Myocyte (in vitro differentiated cells): ENCODE measurements around the gene QPRT. TPM values are rescaled to one million over a fixed set of nuclear protein-coding genes. Genes with fewer than 3 reads are reported as not detected.
A peak's percentile ranks its signal among the peaks of the same experiment; 100 is the strongest.
"Not testable (repeated sequence)": the region's sequence is repeated elsewhere in the genome, so short reads cannot be mapped to it uniquely, and the experiment has no call there.

Experiments
- DNase-seq: peaks from one replicate; pipeline ENCODE4 v3.0.0-alpha.2; 2012; ENCODE audit warnings: low read depth
- total RNA-seq: library from RNA; depleted of rRNA; stranded (reverse); fragments of >200 nt; gene quantifications from 2 replicates; pipeline ENCODE4 v1.2.3, GENCODE V29; 2014

QPRT gene
- total RNA-seq, 1 donor from 2014 or later, result 20.7 TPM

DNA sequence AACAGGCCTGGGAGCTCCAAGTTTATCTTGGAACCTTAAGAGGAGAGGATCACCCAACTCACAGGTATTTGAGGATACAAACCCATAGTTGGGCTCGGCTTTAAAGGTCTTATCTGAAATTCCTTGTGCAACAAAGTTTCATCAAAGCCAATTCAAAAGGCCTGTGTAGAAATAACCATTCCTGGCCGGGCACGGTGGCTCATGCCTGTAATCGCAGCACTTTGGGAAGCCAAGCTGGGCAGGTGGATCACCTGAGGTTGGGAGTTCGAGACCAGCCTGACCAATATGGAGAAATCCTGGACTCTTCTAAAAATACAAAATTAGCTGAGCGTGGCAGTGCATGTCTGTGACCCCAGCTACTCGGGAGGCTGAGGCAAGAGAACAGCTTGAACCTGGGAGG is 38.1 kb downstream of the QPRT start:
- DNase-seq, result no peak

DNA sequence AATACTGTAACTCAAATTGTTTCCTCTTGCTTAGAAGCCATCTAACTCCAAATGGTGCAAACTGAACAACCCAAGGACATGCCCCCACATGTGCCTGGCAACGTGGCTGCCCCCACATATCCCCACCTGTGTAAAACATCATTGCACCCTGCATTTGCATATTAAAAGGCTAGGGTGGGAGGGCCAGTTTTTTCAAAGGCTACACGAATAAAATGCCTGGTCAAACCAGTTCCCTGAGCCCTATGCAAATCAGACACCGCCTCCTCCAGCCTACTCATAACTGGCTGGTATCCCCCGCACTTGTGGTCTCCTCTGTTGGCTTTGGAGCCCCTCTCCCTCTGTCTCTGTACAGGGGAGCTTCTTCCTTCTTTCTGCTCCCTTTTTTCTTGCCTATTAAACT is 40.1 kb downstream of the QPRT start:
- DNase-seq, result no peak

DNA sequence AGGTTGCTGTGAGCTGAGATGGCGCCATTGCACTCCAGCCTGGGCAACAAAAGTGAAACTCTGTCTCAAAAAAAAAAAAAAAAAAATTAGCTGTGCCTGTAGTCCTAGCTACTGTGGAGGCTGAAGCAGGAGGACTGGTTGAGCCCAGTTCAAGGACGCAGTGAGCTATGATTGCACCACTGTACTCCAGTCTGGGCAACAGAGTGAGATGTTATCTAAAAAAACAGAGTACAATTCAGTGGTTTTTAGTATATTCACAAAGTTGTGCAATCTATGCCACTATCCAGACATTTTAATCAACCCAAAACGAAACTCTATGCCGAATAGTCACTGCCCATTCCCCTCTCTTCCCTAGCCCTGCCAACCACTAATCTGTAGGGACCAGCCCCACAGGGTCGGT is 41.7 kb downstream of the QPRT start:
- no peak for DNase-seq

DNA sequence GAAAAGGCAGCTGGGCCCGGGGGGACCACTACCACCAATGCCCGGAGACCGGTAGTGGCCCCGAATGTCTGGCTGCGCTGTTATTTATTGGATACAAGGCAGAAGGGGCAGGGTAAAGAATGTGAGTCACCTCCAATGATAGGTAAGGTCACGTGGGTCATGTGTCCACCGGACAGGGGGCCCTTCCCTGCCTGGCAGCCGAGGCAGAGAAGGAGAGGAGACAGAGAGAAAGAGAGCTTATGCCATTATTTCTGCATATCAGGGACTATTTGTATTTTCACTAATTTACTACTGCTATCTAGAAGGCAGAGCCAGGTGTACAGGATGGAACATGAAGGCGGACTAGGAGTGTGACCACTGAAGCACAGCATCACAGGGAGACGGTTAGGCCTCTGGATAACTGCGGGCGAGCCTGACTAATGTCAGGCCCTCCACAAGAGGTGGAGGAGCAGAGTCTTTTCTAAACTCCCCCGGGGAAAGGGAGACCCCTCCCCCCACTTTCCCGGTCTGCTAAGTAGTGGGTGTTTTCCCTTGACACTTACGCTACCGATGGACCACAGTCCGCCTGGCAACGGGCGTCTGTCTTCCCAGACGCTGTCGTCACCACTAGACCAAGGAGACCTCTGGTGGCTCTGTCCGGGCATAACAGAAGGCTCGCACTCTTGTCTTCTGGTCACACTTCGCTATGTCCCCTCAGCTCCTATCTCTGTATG is 42.3 kb downstream of the QPRT start:
- DNase-seq, result peak; percentile 78

DNA sequence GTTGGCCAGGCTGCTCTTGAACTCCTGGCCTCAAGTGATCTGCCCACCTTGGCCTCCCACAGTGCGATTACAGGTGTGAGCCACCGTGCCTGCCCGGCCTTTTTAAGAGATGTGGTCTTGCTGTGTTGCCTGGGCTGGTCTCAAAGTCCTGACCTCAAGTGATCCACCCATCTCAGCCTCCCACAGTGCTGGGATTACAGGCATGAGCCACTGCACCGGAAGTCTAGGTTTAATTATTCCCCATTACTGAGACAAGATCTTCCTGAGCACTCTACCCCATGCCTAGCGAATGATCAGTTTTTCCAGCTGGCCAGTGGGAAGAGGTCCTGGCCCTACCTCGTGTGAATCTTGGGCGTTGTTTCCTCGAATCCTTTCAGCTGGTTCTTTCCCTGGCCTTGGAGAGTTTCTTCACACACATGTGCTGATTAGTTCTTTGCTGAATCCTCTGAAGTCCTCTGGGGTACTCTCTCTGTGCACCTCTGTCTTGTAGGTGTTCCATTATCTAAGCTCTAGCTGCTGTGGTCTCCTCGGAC is 47.9 kb downstream of the QPRT start:
- DNase-seq, result no peak

DNA sequence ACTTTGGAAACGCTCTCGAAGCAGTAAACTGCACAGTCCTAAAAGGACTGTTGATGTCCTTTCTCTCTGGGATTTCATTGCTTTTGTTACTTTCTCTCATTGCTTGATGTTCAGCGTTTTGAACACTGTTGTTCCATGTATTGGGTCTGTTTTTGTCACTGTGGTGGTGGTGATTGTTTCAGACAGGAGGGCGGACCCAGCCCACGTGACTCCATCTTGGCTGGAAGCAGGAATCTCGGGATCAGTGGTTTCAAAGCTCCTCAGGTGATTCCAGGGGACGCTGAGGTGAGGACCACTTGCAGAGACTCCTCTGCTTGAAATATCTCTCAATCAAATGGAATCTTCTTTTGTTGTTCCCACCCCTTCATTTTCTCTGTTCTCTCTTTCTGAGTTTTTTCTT is 48.5 kb downstream of the QPRT start:
- DNase-seq, result no peak

DNA sequence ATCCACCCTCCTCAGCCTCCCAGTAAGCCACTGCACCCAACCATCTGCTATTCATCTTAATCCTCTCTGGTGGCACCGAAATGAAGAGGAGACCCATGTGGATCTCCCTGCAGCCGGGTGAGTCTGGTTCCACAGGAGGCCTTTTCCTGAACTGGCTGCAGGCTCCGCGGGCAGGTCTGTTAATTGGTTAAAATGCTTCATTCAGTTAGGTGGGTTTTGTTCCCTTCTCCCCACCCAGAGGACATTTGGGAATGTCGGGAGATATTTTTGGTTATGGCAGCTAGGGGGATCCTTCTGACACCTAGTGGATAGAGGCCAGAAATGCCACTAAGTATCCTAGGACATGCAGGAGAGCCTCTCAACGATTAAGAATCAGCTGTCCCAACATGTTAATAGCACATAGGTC is 50.1 kb downstream of the QPRT start:
- peak; percentile 75 for DNase-seq

DNA sequence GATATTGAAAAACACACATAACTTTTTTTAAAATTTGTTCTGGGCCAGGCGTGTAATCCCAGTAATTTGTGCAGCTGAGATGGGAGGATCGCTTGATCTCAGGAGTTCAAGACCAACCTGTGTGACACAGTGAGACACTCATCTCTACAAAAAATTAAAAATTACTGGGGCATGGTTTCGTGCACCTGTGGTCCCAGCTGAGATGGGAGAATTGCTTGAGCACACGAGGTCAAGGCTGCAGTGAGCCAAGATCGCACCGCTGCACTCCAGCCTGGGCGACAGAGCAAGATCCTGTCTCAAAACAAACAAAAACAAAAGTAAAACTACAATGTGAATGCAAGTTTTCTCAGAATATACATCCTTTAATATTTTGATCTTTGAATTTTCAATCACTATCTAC is 51.7 kb downstream of the QPRT start:
- DNase-seq, result no peak

DNA sequence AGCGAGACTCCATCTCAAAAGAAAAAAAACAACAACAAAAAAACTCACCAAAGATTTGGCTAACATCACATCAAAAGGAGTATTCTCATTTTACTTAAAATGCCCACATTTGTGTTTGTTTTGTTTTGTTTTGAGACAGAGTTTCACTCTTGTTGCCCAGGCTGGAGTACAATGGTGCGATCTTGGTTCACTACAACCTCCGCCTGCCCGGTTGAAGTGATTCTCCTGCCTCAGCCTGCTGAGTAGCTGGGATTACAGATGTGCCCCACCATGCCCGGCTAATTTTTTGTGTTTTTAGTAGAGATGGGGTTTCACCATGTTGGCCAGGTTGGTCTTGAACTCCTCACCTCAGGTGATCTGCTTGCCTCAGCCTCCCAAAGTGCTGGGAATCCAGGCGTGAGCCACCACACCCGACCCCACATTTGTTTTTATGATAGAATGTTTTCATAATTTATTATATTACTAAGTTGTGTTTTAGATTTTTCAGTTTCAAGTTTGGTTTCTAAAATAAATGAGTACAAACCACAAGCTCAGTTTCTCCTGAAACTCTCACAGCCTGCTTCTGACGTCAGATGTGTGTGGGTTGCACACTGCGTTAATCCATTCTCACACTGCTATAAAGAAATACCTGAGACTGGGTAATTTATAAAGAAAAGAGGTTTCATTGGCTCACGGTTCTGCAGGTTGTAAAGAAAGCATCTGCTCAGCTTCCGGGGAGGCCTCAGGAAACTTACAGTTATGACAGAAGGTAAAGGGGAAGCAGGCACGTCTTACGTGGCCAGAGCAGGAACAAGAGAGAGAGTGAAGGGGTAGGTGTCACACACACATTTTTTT is 53.0 kb downstream of the QPRT start:
- DNase-seq, result not testable (repeated sequence)

DNA sequence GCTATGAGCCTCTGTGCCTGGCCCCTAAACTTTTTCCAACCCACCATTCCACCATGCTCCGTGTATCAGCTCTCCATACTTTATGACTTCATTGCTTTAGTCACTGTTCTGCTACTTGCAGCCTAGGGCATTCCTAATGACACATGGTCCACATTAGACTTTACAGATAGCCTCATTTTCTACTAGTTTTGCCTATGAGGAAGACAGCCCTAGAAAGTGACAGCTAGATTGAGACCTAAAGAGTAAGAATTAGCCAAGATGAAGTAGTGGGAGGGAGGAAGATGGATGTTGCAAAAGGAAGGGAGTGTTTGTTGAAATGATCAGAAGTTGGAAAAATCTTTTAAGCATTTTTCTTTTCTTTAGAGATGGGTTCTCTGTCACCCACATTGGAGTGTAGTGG is 55.8 kb downstream of the QPRT start:
- no peak for DNase-seq

DNA sequence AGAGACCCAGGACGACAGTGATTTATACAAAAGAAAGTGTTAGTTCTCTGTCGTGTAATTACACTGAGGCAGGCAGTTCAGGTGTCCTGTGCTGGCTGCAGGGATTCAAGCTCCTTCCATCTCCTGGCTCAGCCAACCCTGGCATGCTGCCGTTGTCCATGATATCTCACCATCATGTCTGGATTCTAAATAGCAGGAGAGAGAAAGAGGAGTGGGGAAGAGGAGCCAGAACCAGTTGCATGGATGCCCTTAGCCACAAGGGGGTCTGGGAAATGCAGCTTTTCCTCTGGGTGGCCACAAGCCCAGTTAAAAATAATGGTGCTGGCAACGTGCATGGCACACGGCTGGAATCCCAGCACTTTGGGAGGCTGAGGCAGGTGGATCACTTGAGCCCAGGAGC is 57.1 kb downstream of the QPRT start:
- DNase-seq, result no peak

DNA sequence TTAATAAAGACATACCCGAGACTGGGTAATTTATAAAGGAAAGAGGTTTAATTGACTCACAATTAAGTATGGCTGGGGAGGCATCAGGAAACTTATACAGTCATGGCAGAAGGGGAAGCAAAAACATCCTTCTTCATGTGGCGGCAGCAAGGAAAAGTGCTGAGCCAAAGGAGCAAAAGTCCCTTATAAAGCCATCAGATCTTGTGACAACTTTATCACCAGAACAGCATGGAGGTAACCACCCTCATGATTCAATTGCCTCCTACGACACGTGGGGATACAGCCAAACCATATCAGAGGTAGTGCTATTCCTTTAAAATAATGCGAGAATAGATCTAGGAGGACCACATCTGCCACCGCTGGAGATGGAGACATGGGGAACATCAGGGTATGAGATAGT is 57.8 kb downstream of the QPRT start:
- no peak for DNase-seq

DNA sequence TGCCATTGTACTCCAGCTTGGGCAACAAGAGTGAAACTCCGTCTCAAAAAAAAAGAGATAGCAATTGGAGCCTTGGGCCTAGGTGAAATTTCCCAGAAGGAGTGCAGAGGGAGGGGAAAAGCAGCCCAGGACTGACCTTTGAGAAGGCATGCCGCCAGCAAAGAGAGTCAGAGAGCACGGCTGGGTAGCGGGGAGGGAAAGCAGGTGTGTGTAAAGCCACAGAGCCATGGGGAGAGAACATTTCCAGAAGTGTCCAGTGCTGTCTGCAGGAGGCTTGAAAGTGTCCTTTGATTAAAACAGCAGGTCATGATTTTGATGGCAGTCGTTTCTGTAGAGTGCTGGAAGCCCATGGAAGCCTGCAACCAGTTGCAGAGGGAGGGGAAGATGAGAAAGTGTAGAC is 58.7 kb downstream of the QPRT start:
- DNase-seq, result no peak

DNA sequence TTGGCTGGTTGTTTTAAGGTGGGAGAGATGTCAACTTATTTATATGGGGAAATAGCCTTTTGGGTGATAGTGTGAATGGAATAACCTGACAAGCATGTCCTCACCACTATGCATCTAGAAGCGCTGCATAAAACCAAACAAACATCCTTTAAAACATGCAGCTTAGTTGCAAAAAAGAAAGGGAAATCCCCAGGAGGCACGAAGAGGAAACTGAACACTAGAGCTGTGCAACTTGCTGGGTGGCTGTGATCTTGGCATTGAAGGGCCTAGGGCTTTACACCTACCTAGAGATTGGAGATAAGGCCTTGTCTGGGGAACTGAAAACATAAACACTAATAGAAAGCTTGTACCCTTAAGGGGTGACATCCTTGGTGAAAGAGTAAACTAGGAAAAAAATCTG is 59.5 kb downstream of the QPRT start:
- no peak for DNase-seq

DNA sequence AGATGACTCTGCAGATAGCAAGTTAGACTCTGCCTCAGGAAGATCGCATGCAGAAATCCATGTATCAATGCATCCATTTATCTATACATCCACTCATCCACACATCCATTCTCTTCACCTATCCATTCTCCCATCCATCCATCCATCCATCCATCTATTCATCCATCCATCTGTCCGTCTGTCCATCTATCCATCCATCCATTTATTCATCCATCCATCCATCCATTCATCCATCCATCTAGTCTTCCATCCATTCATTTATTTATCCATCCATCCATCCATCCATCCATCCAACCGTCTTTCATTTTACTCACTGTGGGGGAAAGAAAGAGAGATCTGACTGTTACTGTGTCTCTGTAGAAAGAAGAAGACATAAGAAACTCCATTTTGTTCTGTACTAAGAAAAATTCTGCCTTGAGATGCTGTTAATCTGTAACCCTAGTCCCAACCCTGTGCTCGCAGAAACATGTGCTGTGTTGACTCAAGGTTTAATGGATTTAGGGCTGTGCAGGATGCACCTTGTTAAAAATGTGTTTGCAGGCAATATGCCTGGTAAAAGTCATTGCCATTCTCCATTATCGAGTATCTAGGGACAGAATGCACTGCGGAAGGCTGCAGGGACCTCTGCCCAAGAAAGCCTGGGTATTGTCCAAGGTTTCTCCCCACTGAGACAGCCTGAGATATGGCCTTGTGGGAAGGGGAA is 61.1 kb downstream of the QPRT start:
- DNase-seq, result not testable (repeated sequence)

DNA sequence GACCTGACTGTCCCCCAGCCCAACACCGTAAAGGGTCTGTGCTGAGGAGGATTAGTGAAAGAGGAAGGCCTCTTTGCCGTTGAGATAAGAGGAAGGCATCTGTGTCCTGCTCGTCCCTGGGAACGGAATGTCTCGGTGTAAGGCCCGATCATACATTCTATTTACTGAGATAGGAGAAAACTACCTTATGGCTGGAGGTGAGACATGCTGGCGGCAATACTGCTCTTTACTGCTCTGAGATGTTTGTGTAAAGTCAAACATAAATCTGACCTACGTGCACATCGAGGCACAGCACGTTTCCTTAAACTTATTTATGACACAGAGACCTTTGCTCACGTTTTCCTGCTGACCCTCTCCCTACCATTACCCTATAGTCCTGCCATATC is 61.6 kb downstream of the QPRT start:
- not testable (repeated sequence) for DNase-seq

DNA sequence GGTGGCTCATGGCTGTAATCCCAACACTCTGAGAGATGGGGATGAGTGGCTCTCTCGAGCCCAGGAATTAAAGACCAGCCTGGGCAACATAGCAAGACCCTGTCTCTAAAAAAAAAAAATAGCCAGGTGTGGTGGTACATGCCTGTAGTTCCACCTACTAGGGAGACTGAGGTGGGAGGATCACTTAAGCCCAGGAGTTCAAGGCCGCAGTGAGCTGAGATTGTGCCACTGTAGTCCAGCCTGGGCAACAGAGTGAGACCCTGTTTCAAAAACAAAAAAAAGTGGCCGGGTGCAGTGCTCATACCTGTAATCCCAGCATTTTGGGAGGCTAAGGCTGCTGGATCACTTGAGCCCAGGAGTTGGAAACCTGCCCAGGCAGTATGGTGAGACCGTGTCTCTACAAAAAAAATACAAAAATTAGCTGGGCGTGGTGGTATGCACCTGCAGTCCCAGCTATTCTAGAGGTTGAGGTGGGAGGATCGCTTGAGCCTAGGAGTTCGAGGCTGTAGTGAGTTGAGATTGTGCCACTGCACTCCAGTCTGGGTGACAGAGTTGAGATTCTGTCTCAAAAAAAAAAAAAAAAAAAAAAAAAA is 63.8 kb downstream of the QPRT start:
- DNase-seq, result no peak

DNA sequence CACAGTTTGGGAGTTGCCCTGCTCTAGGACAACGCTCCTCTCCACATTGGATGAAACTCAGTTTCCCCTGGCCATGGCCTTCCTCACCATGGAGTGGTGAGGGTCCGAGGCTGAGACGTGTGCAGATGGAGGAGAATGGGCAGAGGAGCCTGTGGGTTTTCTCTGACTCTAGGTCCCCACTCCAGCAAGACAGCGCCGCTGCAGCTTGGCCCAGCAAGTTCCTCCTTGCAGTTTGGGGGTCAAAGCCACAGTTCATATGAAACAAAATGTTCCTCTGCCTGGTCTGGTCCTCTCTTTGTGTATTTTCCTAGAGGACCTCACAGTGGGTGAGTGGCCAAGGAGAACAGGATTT is 64.5 kb downstream of the QPRT start:
- no peak for DNase-seq

DNA sequence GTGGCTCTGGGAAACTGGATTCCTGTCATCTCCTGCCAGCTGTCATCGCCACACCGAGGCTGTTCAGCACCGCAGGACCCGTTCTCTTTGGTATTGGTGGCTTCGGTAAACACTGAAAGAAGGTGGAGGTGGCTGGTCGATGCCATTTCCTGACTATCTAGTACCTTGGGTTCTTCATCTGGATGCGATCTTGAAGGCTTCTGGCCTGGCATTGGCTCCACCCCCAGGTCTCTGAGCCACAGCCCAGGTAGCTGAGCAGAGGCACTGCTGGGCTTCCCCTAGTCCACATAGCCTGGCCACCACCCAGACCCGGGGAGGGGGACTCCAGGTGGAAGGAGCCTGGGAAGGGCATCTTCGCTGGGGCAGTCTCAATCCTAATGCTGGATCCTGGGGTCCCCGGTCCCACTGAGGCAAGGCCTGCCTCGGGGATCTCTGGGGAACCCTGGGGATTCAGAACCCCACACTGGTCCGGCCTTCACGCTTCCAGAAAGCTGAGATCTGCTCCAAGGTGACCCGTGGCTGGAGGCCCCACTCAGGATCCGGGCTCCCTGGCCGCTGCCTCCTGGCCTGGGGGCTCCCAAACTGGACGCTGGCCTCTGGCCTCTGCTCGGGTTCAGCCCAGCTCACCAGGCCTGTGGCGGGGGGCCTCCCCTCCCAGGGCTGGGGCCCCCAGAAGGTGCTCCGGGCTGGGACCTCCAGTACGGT is 65.0 kb downstream of the QPRT start:
- peak; percentile 5 for DNase-seq

DNA sequence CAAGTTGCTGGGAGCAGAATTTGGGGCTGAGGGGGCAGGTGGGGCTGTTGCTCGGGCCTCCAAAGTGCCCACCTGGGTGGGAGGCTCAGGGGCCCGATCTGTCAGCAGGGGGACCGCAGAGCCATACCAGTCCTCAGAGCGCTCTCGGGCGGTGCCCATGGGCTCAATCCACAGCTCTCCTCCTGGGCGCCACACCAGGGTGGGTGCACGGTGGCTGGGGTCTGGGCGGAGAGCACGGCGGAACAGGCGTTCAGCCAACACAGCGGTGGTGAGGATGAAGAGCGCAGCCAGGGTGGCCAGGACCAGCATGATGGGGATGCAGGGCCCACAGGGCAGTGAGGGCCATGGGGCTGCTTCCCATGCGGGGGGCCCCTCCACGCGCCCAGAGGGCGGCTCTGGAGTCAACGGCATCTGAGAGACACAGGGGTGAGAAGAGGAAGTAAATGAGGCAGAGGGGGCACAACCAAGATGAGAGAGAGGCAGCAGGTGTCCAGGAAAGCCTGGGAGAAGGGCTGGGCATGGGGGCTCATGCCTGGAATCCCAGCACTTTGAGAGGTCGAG is 65.6 kb downstream of the QPRT start:
- no peak for DNase-seq
